ENCODE data around the gene CDX1. TPM values are rescaled to one million over a fixed set of nuclear protein-coding genes. Genes with fewer than 3 reads are reported as not detected.

Gene CDX1
- total RNA-seq, 1 experiment from 2014 or later, result 0.22 TPM

- Histone ChIP-seq H4K5ac (ENCODE audit: insufficient read length, low read depth, low read length) (no peak overlapping the region), H4K20me1 (ENCODE audit: control insufficient read depth, insufficient read depth, insufficient read length) (no peaks in the 10 kb centered on the region), H4K8ac (replicated peaks; ENCODE audit: insufficient read length, low read depth, low read length) (no peak overlapping the region), H2BK5ac (ENCODE audit: insufficient read length, low read length) (no peak overlapping the region), H2BK20ac (ENCODE audit: low read depth, low read length, poor library complexity, severe bottlenecking) (no peak overlapping the region), H3K79me1 (ENCODE audit: insufficient read depth, low read depth, low read length, poor library complexity, severe bottlenecking) (no peaks in the 10 kb centered on the region), H2AK5ac (ENCODE audit: insufficient read length, low read length) (no peak overlapping the region), H3K27ac (ENCODE audit: insufficient read length, low read depth, low read length) (no peak overlapping the region), H2BK12ac (ENCODE audit: insufficient read length, low read depth, low read length) (no peak overlapping the region), H2BK15ac (ENCODE audit: low read depth, low read length) (no peak overlapping the region), H4K91ac (ENCODE audit: insufficient read length, low read depth, low read length) (no peak overlapping the region), H2BK120ac (ENCODE audit: low read depth, low read length, poor library complexity, severe bottlenecking) (no peak overlapping the region), H3K23me2 (ENCODE audit: insufficient read length, low read depth, low read length, poor library complexity, severe bottlenecking) (no peaks in the 10 kb centered on the region), H3K4me2 (ENCODE audit: insufficient read depth, insufficient read length, low read length) (no peak overlapping the region), H3K9ac (ENCODE audit: extremely low read depth, insufficient read length, low read length) (no peak overlapping the region), H3T11ph (ENCODE audit: low read length) (no peak overlapping the region), H3K23ac (ENCODE audit: insufficient read length, low read depth, low read length) (no peak overlapping the region), H3K27me3 (ENCODE audit: insufficient read depth, low read length) (no peaks in the 10 kb centered on the region), H3K79me2 (ENCODE audit: insufficient read depth, low read length) (no peaks in the 10 kb centered on the region), H2AFZ (ENCODE audit: low read length) (no peak overlapping the region), H3K4me1 (ENCODE audit: insufficient read depth, low read length) (no peaks in the 10 kb centered on the region), H3K9me3 (ENCODE audit: control insufficient read depth, low read depth, low read length) (no peaks in the 10 kb centered on the region), H3K56ac (ENCODE audit: insufficient read length, low read depth, low read length) (no peak overlapping the region), H3K4ac (ENCODE audit: low read depth, low read length) (no peak overlapping the region), H3K14ac (ENCODE audit: insufficient read depth, low read length) (no peak overlapping the region), H3K18ac (ENCODE audit: insufficient read length, low read depth, low read length) (no peak overlapping the region)
- peaks cover 31 to 32% of the 10 kb centered on the region in 2 experiments for H3K4me1 Mint-ChIP-seq
- no peak for TF ChIP-seq CTCF (conservative IDR thresholded peaks at IDR 0.05)
- peaks cover 66% of the 10 kb centered on the region for H3K27me3 Mint-ChIP-seq (ENCODE audit: low read depth)
- no peak overlapping the region for H3K4me3 Mint-ChIP-seq
- H3K27ac Mint-ChIP-seq, result no peak overlapping the region
- H3K9me3 Mint-ChIP-seq, result no peaks in the 10 kb centered on the region
- no peak for DNase-seq
- no peaks in the 10 kb centered on the region; a peak in 1 of 7 replicates for H3K36me3 Mint-ChIP-seq (ENCODE audit: insufficient read depth in 1 of 3, low read depth in 3 of 3)
- WGBS (ENCODE audit: extremely low coverage, insufficient read length, low lambda C conversion rate), result no CpG with 5 or more reads among the region's 8 CpGs
Measured at GRCh38 chr5:150129454-150129812, 37.1 kb upstream of the CDX1 start.

Data from H9 (cell line).